Neural cell (in vitro differentiated cells): Measurements from ENCODE around the gene ACP6. TPM values are rescaled to one million over a fixed set of nuclear protein-coding genes. Genes with fewer than 3 reads are reported as not detected.

Experiments
- H2AFZ ChIP-seq: fragments of 200-600, 300-800 bp; sonication (generic), shearing (Covaris generic); 2 replicates; pipeline ENCODE4 v1.6.0; 2014; ENCODE audit warnings: low read depth, mild to moderate bottlenecking, antibody characterized with exemption, low read length, moderate library complexity
- H3F3A ChIP-seq: fragments of 200-600 bp; shearing (Covaris generic); 2 replicates; pipeline ENCODE4 v1.6.1; 2016; ENCODE audit warnings: mild to moderate bottlenecking, moderate library complexity, mixed read lengths, antibody characterized with exemption, low read length; ENCODE audit not compliant: insufficient read depth, poor library complexity, severe bottlenecking
- H3K27ac ChIP-seq: fragments of 200-600, 300-800 bp; sonication (generic), shearing (Covaris generic); 2 replicates; pipeline ENCODE4 v1.5.1; 2014; ENCODE audit warnings: mild to moderate bottlenecking, low read length, moderate library complexity
- H3K27me3 ChIP-seq: fragments of 300-800, 200-600 bp; sonication (generic), shearing (Covaris generic); 2 replicates; pipeline ENCODE4 v1.6.0; 2014; ENCODE audit warnings: mild to moderate bottlenecking, low read depth, low read length, moderate library complexity; ENCODE audit not compliant: insufficient read depth
- H3K36me3 ChIP-seq: fragments of 300-800, 200-600 bp; sonication (generic), shearing (Covaris generic); 2 replicates; pipeline ENCODE4 v1.5.1; 2014; ENCODE audit warnings: mild to moderate bottlenecking, antibody characterized with exemption, low read length, moderate library complexity; ENCODE audit not compliant: insufficient read depth
- H3K4me2 ChIP-seq: fragments of 300-800, 200-600 bp; sonication (generic), shearing (Covaris generic); 2 replicates; pipeline ENCODE4 v1.6.0; 2014; ENCODE audit warnings: mild to moderate bottlenecking, low read length
- H3K4me3 ChIP-seq: fragments of 300-800, 200-600 bp; sonication (generic), shearing (Covaris generic); 2 replicates; pipeline ENCODE4 v1.5.1; 2014; ENCODE audit warnings: mild to moderate bottlenecking, low read length, moderate library complexity
- H3K79me2 ChIP-seq: fragments of 200-600 bp; shearing (Covaris generic); replicated peaks from 2 replicates; pipeline ENCODE4 v1.6.0; 2014; ENCODE audit warnings: mild to moderate bottlenecking, low read length, moderate library complexity; ENCODE audit not compliant: insufficient read depth
- H3K9ac ChIP-seq: fragments of 300-800, 200-600 bp; sonication (generic), shearing (Covaris generic); 2 replicates; pipeline ENCODE4 v1.6.1; 2016; ENCODE audit warnings: mild to moderate bottlenecking, low read length, mixed read lengths
- H3K9me2 ChIP-seq: fragments of 200-600 bp; shearing (Covaris generic); 2 replicates; pipeline ENCODE4 v1.6.1; 2016; ENCODE audit warnings: mild to moderate bottlenecking, low read length, mixed read lengths; ENCODE audit not compliant: insufficient read depth
- H3K9me3 ChIP-seq: fragments of 200-600, 300-800 bp; sonication (generic), shearing (Covaris generic); 2 replicates; pipeline ENCODE4 v1.6.1; 2016; ENCODE audit warnings: mild to moderate bottlenecking, mixed run types, low read length, moderate library complexity, mixed read lengths
- H4K20me1 ChIP-seq: fragments of 200-600 bp; shearing (Covaris generic); 2 replicates; pipeline ENCODE4 v1.6.1; 2016; ENCODE audit warnings: mild to moderate bottlenecking, mixed run types; ENCODE audit not compliant: insufficient read depth
- EP300 ChIP-seq: fragments of 450-650 bp; conservative IDR thresholded peaks from 2 replicates; pipeline ENCODE4 v1.6.1; 2014; ENCODE audit warnings: antibody characterized with exemption, mild to moderate bottlenecking, moderate library complexity; ENCODE audit not compliant: poor library complexity, severe bottlenecking
- EZH2 ChIP-seq: fragments of 200-600, 300-800 bp; shearing (Covaris generic), sonication (generic); IDR thresholded peaks from 2 replicates; pipeline ENCODE4 v1.6.1; 2014; ENCODE audit warnings: antibody characterized with exemption, low read length, borderline replicate concordance, mild to moderate bottlenecking; ENCODE audit not compliant: insufficient read depth, poor library complexity, severe bottlenecking
- MXI1 ChIP-seq: fragments of 450-650 bp; conservative IDR thresholded peaks from 2 replicates; pipeline ENCODE4 v1.6.1; 2014; ENCODE audit warnings: antibody characterized with exemption, mild to moderate bottlenecking; ENCODE audit not compliant: poor library complexity, severe bottlenecking
- POLR2AphosphoS5 ChIP-seq: IDR thresholded peaks from 2 replicates; pipeline ENCODE4 v1.6.1; 2012
- RAD21 ChIP-seq: fragments of 450-650 bp; conservative IDR thresholded peaks from 2 replicates; pipeline ENCODE4 v1.6.1; 2014; ENCODE audit warnings: antibody characterized with exemption, mild to moderate bottlenecking, moderate library complexity
- SMC3 ChIP-seq: fragments of 450-650 bp; conservative IDR thresholded peaks from 2 replicates; pipeline ENCODE4 v1.6.1; 2014; ENCODE audit warnings: antibody characterized with exemption, mild to moderate bottlenecking, moderate library complexity; ENCODE audit not compliant: poor library complexity
- TAF1 ChIP-seq: IDR thresholded peaks from 2 replicates; pipeline ENCODE4 v1.6.1; 2012; ENCODE audit warnings: low read depth
- polyA plus RNA-seq: library from polyadenylated mRNA; depleted of rRNA; stranded (reverse); fragments of >200 nt; gene quantifications from 2 replicates; pipeline ENCODE4 v1.2.3, GENCODE V29; 2014
- TF ChIP-seq, protein P1 (sequence below): fragments of 450-650 bp; IDR thresholded peaks from 2 replicates; pipeline ENCODE4 v1.5.1; 2014; ENCODE audit warnings: antibody characterized with exemption, mild to moderate bottlenecking, moderate library complexity; ENCODE audit not compliant: poor library complexity, severe bottlenecking
- TF ChIP-seq, protein P2 (sequence below): IDR thresholded peaks from 2 replicates; pipeline ENCODE4 v1.6.1; 2012; ENCODE audit warnings: borderline replicate concordance

ACP6 gene
- polyA plus RNA-seq, 1 donor from 2014 or later, result 2.9 TPM

DNA sequence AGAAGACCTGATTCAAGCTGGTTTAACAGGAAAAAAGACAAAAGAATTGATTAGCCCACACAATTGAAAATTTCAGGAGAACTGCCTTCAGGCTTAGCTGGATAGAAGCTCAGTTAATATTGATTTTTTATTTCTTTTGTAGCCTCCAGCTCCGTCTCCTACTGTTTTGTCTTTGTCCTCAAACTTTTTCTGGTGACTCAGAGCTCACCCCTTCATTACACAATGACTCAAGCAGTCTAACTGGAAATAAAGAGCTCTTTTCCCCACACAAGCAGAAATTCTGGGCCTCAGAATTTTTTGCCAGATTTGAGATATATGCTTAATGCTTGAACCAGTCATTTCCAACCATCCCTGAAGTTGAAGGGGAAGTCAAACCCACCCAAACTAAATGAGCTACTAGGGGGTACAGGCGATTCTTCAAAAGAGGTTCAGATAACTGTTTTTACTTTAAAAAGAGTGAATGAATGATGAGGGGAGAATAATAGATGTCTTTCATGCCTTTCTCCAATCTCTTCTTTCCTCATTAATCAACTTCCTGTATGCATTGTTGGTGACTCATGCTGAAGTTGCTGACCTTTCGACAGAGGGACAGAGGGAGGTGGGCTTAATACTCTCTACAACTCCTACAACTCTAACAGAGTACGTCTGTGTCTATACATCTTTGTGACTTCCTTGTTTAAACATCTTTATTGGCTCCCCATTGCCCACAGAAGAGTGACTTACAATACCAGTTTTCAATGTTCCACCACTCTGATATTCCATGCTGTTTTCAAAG is 6.2 kb upstream of the ACP6 start:
- no peak overlapping the region for H3K27ac ChIP-seq
- no peaks in the 10 kb centered on the region for H4K20me1 ChIP-seq
- H3K79me2 ChIP-seq, result no peaks in the 10 kb centered on the region
- no peaks in the 10 kb centered on the region for H3K36me3 ChIP-seq
- H3K9ac ChIP-seq, result no peak overlapping the region
- H3K4me2 ChIP-seq, result no peak overlapping the region
- no peaks in the 10 kb centered on the region for H3K9me2 ChIP-seq
- no peak overlapping the region for H3K4me3 ChIP-seq
- TF ChIP-seq EP300, result no peak
- no peak for TF ChIP-seq TAF1
- TF ChIP-seq SMC3, result no peak
- TF ChIP-seq, protein P1, sequence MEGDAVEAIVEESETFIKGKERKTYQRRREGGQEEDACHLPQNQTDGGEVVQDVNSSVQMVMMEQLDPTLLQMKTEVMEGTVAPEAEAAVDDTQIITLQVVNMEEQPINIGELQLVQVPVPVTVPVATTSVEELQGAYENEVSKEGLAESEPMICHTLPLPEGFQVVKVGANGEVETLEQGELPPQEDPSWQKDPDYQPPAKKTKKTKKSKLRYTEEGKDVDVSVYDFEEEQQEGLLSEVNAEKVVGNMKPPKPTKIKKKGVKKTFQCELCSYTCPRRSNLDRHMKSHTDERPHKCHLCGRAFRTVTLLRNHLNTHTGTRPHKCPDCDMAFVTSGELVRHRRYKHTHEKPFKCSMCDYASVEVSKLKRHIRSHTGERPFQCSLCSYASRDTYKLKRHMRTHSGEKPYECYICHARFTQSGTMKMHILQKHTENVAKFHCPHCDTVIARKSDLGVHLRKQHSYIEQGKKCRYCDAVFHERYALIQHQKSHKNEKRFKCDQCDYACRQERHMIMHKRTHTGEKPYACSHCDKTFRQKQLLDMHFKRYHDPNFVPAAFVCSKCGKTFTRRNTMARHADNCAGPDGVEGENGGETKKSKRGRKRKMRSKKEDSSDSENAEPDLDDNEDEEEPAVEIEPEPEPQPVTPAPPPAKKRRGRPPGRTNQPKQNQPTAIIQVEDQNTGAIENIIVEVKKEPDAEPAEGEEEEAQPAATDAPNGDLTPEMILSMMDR, result no peak
- H3K9me3 ChIP-seq, result no peaks in the 10 kb centered on the region
- H3K27me3 ChIP-seq, result no peaks in the 10 kb centered on the region
- no peak overlapping the region for H2AFZ ChIP-seq
- H3F3A ChIP-seq, result no peaks in the 10 kb centered on the region

DNA sequence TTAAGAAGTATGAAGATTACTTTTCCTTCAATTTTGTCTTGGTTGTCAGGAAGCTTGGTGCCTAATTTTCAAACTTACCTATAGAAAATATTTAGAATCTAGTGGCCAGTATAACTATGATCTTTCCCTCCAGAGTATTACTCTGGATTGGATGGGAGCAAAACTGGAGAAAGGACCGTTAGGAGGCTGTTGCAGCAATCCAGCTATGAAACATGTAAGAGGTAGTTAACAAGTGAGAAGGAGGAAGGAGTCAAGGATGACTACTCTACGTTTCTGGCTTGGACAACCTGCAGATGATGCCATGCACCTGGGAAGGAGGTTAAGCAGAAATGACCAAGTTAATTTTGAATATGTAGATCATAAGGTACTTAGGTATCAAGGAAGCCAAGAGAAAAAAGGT is 3.5 kb upstream of the ACP6 start:
- no peaks in the 10 kb centered on the region for H3K79me2 ChIP-seq
- H3F3A ChIP-seq, result no peaks in the 10 kb centered on the region
- TF ChIP-seq SMC3 (no peak), EP300 (no peak), TAF1 (no peak), RAD21 (no peak)
- no peak overlapping the region for H2AFZ ChIP-seq
- H3K27me3 ChIP-seq, result peaks cover 9% of the 10 kb centered on the region
- H3K27ac ChIP-seq, result no peak overlapping the region
- H3K36me3 ChIP-seq, result no peaks in the 10 kb centered on the region
- H3K4me3 ChIP-seq, result no peak overlapping the region
- H4K20me1 ChIP-seq, result no peaks in the 10 kb centered on the region
- no peak overlapping the region for H3K4me2 ChIP-seq
- no peak overlapping the region for H3K9ac ChIP-seq
- no peaks in the 10 kb centered on the region for H3K9me2 ChIP-seq
- H3K9me3 ChIP-seq, result no peaks in the 10 kb centered on the region

DNA sequence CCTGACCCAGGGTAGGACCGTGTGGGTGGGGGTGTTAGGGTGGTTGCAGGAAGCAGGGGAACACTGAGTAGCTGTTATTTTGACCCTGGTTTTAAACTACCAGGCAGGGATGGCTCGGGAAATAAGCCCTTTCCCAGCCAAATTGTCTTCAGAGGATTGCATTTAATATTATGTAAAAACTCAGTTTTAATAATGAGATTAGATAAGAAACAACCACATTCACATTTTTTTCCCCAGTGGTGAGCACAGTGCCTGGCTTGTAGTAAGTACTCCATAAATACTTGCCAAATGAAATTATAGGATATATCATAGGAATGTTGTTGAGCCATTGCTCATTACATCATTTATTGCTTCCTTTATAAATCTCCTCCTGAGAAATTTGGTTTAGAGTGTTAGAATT is 3.1 kb upstream of the ACP6 start:
- H3K79me2 ChIP-seq, result no peaks in the 10 kb centered on the region
- H3K36me3 ChIP-seq, result no peaks in the 10 kb centered on the region
- H3K9me3 ChIP-seq, result no peaks in the 10 kb centered on the region
- H3F3A ChIP-seq, result no peaks in the 10 kb centered on the region
- no peak overlapping the region for H3K27ac ChIP-seq
- no peak overlapping the region for H2AFZ ChIP-seq
- no peak overlapping the region for H3K4me3 ChIP-seq
- H3K9me2 ChIP-seq, result no peaks in the 10 kb centered on the region
- H4K20me1 ChIP-seq, result no peaks in the 10 kb centered on the region
- TF ChIP-seq POLR2AphosphoS5 (no peak), RAD21 (no peak), SMC3 (no peak), MXI1 (no peak), TAF1 (no peak), EZH2 (no peak), EP300 (no peak)
- TF ChIP-seq, protein P2, sequence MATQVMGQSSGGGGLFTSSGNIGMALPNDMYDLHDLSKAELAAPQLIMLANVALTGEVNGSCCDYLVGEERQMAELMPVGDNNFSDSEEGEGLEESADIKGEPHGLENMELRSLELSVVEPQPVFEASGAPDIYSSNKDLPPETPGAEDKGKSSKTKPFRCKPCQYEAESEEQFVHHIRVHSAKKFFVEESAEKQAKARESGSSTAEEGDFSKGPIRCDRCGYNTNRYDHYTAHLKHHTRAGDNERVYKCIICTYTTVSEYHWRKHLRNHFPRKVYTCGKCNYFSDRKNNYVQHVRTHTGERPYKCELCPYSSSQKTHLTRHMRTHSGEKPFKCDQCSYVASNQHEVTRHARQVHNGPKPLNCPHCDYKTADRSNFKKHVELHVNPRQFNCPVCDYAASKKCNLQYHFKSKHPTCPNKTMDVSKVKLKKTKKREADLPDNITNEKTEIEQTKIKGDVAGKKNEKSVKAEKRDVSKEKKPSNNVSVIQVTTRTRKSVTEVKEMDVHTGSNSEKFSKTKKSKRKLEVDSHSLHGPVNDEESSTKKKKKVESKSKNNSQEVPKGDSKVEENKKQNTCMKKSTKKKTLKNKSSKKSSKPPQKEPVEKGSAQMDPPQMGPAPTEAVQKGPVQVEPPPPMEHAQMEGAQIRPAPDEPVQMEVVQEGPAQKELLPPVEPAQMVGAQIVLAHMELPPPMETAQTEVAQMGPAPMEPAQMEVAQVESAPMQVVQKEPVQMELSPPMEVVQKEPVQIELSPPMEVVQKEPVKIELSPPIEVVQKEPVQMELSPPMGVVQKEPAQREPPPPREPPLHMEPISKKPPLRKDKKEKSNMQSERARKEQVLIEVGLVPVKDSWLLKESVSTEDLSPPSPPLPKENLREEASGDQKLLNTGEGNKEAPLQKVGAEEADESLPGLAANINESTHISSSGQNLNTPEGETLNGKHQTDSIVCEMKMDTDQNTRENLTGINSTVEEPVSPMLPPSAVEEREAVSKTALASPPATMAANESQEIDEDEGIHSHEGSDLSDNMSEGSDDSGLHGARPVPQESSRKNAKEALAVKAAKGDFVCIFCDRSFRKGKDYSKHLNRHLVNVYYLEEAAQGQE, result no peak
- TF ChIP-seq, protein P1, result no peak
- H3K9ac ChIP-seq, result no peak overlapping the region
- peaks cover 9% of the 10 kb centered on the region for H3K27me3 ChIP-seq
- no peak overlapping the region for H3K4me2 ChIP-seq
